Nephron progenitor cell (in vitro differentiated cells): ENCODE data around the gene UBTF.
A peak's percentile ranks its signal among the peaks of the same experiment; 100 is the strongest.

Source experiments
- DNase-seq: peaks from one replicate; pipeline ENCODE4 v3.0.0; 2021
- H3K27ac Mint-ChIP-seq: 2 replicates; pipeline ENCODE4 v1.8.0; 2021; ENCODE audit warnings: mild to moderate bottlenecking, moderate library complexity, mixed read lengths
- H3K27me3 Mint-ChIP-seq: 2 replicates; pipeline ENCODE4 v1.8.0; 2021; ENCODE audit warnings: mild to moderate bottlenecking, low read depth, mixed read lengths; ENCODE audit not compliant: poor library complexity
- H3K36me3 Mint-ChIP-seq: 2 replicates; pipeline ENCODE4 v1.8.0; 2021; ENCODE audit warnings: low read depth, mixed read lengths
- H3K4me1 Mint-ChIP-seq: 2 replicates; pipeline ENCODE4 v1.8.0; 2021; ENCODE audit warnings: mixed read lengths
- H3K4me3 Mint-ChIP-seq: 2 replicates; pipeline ENCODE4 v1.8.0; 2021; ENCODE audit warnings: mild to moderate bottlenecking, moderate library complexity, mixed read lengths
- H3K9me3 Mint-ChIP-seq: 2 replicates; pipeline ENCODE4 v1.8.0; 2021; ENCODE audit warnings: mild to moderate bottlenecking, moderate library complexity, mixed read lengths
- TF ChIP-seq, protein P1 (sequence below): fragments of 200-600 bp; sonication (generic); IDR thresholded peaks from 2 replicates; pipeline ENCODE4 v1.5.0; 2021; ENCODE audit warnings: antibody characterized with exemption

The UBTF gene

DNA sequence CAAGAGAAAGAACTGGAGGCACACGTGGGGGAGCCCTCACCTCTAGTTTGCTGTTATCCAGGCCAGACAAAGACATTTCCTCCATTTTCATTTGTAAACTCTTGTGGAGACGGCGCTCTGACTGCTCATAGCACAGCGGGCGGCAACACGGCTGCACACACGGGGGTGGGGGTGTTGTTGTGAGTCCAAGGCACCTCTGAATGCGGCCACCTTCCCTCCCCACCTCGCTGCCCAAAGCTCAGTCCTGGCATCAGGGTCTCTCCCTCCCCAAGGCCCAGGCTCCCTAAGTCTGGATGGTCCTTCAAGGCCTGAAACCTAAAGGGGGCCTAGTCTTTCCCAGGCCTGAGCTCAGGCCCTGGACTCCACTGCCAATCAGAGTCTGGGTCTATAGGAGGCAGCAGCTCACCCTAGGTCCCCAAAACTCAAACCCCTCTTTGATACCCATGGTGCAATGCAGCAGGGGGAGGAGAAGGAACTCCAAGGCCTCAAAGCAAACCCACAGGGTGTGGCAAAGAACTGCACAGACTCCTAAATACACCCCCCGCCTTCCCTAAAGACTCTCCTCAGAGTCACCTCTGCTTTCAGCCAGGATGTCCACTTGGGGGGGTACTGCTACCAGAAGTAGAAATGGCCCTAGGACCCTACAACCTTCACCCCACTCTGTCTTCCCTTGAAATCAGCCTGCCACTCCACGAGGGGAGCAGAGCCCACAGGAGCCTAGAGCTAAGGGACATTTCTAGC is 21.3 kb downstream of the UBTF start:
- peak overlapping the region; percentile 91 for H3K27ac Mint-ChIP-seq
- H3K36me3 Mint-ChIP-seq = peaks cover 40% of the 10 kb centered on the region
- peaks cover 4% of the 10 kb centered on the region for H3K27me3 Mint-ChIP-seq
- H3K9me3 Mint-ChIP-seq = no peaks in the 10 kb centered on the region
- peaks cover 37% of the 10 kb centered on the region for H3K4me1 Mint-ChIP-seq
- DNase-seq = no peak
- TF ChIP-seq, protein P1, sequence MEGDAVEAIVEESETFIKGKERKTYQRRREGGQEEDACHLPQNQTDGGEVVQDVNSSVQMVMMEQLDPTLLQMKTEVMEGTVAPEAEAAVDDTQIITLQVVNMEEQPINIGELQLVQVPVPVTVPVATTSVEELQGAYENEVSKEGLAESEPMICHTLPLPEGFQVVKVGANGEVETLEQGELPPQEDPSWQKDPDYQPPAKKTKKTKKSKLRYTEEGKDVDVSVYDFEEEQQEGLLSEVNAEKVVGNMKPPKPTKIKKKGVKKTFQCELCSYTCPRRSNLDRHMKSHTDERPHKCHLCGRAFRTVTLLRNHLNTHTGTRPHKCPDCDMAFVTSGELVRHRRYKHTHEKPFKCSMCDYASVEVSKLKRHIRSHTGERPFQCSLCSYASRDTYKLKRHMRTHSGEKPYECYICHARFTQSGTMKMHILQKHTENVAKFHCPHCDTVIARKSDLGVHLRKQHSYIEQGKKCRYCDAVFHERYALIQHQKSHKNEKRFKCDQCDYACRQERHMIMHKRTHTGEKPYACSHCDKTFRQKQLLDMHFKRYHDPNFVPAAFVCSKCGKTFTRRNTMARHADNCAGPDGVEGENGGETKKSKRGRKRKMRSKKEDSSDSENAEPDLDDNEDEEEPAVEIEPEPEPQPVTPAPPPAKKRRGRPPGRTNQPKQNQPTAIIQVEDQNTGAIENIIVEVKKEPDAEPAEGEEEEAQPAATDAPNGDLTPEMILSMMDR = no peak
- H3K4me3 Mint-ChIP-seq = peak overlapping the region; percentile 82

DNA sequence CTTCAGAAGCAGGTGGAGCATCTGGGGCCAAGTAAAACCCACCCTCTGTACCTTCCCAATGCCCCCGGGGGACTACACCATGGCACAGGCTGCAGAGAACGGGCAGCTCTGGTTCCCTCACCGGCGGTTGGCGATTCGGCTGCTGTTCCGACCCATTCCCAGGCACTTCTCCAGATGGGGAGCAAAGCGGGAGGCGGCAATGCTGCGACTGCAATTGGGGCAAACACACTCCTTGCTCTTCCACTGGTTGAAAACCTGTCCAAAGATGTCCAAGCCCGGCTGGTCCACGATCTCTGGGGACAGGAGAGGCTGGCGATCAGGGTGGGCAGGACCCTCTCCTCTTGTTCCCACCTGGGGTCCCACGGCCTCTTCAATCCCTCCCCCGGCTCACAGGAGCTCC is 22.4 kb downstream of the UBTF start:
- Mint-ChIP-seq H3K36me3 (peaks cover 40% of the 10 kb centered on the region), H3K27me3 (peaks cover 4% of the 10 kb centered on the region), H3K4me3 (peak overlapping the region; percentile 49), H3K27ac (peak overlapping the region; percentile 91), H3K9me3 (no peaks in the 10 kb centered on the region), H3K4me1 (peaks cover 31% of the 10 kb centered on the region)
- TF ChIP-seq, protein P1 = no peak
- no peak for DNase-seq

- Mint-ChIP-seq H3K4me1 (peaks cover 35% of the 10 kb centered on the region), H3K27ac (peak overlapping the region; percentile 79), H3K27me3 (peaks cover 4% of the 10 kb centered on the region), H3K36me3 (peaks cover 54% of the 10 kb centered on the region), H3K9me3 (no peaks in the 10 kb centered on the region), H3K4me3 (no peak overlapping the region)
- TF ChIP-seq, protein P1 = no peak
- no peak for DNase-seq
These were observed 26.0 kb downstream of the UBTF start for GRCh38 chr17:44193326-44194084.

GRCh38 chr17:44192750-44193149 is 26.7 kb downstream of the UBTF start:
- H3K4me3 Mint-ChIP-seq = no peak overlapping the region
- peaks cover 35% of the 10 kb centered on the region for H3K4me1 Mint-ChIP-seq
- TF ChIP-seq, protein P1 = no peak
- H3K27ac Mint-ChIP-seq = peak overlapping the region; percentile 54
- peaks cover 4% of the 10 kb centered on the region for H3K27me3 Mint-ChIP-seq
- no peaks in the 10 kb centered on the region for H3K9me3 Mint-ChIP-seq
- H3K36me3 Mint-ChIP-seq = peaks cover 50% of the 10 kb centered on the region
- no peak for DNase-seq

DNA sequence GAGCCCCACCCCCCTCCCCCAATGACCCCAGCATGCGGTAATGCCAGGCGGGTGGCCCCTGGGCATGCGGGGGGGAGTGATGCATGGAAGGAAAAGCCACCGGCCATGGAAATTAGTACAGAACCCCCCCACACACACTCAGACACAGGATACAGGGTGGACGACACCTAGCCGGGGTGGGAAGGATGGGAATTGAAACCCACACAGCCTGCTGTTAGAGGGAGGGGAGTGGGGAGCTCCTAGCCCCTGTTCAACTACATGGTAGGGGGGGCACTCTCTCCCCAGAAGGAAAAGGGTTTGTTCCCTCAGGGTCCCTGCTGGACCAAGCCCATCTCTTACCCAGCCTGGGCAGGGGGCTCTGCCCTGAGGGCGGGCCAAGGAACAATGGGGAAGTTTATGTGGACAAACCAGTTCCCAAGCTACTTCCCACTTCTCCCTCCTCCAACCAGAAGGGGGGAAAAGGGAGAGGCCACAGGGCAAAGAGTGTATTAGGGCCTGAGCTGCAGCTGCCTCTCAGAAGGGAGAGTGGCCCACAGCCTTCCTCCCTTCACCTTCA is 27.5 kb downstream of the UBTF start:
- no peaks in the 10 kb centered on the region for H3K9me3 Mint-ChIP-seq
- no peak overlapping the region for H3K4me3 Mint-ChIP-seq
- TF ChIP-seq, protein P1 = no peak
- H3K36me3 Mint-ChIP-seq = peaks cover 43% of the 10 kb centered on the region
- H3K4me1 Mint-ChIP-seq = peaks cover 32% of the 10 kb centered on the region
- peaks cover 4% of the 10 kb centered on the region for H3K27me3 Mint-ChIP-seq
- no peak for DNase-seq
- H3K27ac Mint-ChIP-seq = peak overlapping the region; percentile 54
